Panc1 (cell line): ENCODE measurements around the gene CLPTM1.

Experiments used
- CTCF ChIP-seq: fragments of 450-650 bp; IDR thresholded peaks from 2 replicates; pipeline ENCODE4 v1.5.1; 2017; ENCODE audit warnings: mild to moderate bottlenecking
- REST ChIP-seq, 2 experiments: IDR thresholded peaks; 2 replicates each; pipeline ENCODE4 v1.6.1; 2011 to 2012; ENCODE audit warnings: low read depth in 2 of 2, control low read depth in 1 of 2, low read length in 1 of 2, mild to moderate bottlenecking in 1 of 2, moderate library complexity in 1 of 2; ENCODE audit not compliant: insufficient read depth in 1 of 2

- TF ChIP-seq CTCF (no peak), REST (IDR thresholded peaks at IDR 0.05; ENCODE audit: insufficient read depth in 1 of 2, low read depth in 2 of 2, low read length in 1 of 2) (no peak)
Observed at GRCh38 chr19:44975444-44975843, 20.3 kb downstream of the CLPTM1 start.
